T47D (cell line): ENCODE measurements around the gene TMEM266.

ENCODE experiments used
- DNase-seq, 2 experiments: peaks; one replicate each; pipeline versions ENCODE4 v3.0.0 to v3.0.0-alpha.2; 2011 to 2012; ENCODE audit warnings: low read depth in 1 of 2, low spot score in 1 of 2
- JUND ChIP-seq: IDR thresholded peaks from 2 replicates; pipeline ENCODE4 v1.6.1; 2012; ENCODE audit warnings: low read depth
- in situ Hi-C: cut with HindIII; loops from 2 replicates; pipeline ENCODE4 v1.10.0; 2016; ENCODE audit warnings: low sequenced_read_pairs, low pct_unique_long_range_greater_than_20kb

The TMEM266 gene

DNA sequence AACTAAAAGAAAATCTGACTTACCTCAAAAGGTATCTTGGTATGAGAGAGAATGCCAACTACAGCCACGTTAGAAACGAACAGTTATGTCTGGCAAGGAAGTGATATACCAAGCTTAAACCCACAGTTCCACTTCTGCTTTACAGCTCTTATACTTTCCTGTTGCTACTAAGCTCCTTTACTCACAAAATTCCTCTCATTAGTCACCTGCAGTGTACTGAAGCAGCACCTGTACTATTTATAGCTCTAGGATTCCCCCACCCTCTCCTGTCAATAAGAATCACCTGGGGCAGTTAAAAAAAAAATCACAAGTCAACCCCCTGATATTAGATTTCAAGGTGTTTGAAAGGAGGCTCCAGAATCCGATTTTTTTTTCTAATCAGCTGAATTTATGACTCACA, 2.9 kb upstream of the TMEM266 start:
- in situ Hi-C loops = no loop called here
- TF ChIP-seq JUND = no peak
- DNase-seq = no peak

- in situ Hi-C loops = no loop called here
- DNase-seq = peak in 1 of 2 experiments; percentile 43
- no peak for TF ChIP-seq JUND
Observed at GRCh38 chr15:76057332-76058000, 2.3 kb upstream of the TMEM266 start.

DNA sequence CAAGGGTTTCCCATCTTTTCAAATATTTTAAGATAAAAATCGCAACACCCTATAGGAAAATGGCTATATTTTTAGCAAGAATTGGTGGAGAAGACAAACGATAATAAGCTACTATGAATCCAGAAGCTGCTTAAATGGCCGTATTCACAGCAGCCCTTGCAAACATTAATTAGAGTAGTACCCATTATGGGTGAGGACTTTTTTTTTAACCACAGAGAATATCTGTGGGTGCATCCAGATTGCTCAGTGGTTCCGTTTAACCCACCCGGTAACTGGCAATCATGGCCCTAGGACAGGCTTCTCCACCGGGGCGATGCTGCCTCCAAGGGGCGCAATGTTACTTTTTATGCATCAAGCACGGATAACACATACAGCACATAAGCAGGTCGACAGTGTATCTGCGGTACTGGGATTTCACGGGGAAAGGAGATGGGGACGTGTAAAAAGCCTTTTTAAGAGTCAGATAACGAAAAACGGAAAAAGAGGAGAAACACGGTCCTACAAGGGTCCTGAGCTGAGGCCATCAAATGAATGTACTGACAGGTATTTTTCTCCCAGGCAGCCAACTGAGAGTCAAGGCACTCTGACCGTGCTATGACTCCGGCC, 968 bp upstream of the TMEM266 start:
- in situ Hi-C loops = no loop called here

GRCh38 chr15:76060118-76060989, 569 bp downstream of the TMEM266 start:
- TF ChIP-seq JUND = no peak
- DNase-seq = no peak
- in situ Hi-C loops = no loop called here

More for the DNA sequence above, 968 bp upstream of the TMEM266 start:
- TF ChIP-seq JUND = no peak
- DNase-seq = peak in 1 of 2 experiments; percentile 37

DNA sequence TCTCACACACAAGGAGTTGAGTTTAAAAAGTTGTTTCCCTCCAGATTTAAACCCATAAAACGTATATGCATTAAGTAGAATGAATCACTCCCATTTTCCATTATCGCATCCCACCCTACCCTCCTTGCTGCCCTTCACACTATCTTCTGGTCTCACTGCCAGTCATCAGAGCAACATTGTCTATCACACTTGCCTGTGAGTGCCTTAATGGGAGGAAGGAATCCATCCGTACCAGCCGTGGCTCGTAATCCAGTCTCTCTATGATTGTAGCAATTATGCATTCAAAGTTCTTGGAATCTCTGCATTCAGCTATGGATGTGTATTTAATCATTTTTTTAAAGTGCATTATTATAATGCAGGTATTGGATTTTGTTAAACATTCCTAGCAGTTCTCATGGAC, 1.9 kb downstream of the TMEM266 start:
- DNase-seq = no peak
- TF ChIP-seq JUND = no peak
- in situ Hi-C loops = no loop called here

DNA sequence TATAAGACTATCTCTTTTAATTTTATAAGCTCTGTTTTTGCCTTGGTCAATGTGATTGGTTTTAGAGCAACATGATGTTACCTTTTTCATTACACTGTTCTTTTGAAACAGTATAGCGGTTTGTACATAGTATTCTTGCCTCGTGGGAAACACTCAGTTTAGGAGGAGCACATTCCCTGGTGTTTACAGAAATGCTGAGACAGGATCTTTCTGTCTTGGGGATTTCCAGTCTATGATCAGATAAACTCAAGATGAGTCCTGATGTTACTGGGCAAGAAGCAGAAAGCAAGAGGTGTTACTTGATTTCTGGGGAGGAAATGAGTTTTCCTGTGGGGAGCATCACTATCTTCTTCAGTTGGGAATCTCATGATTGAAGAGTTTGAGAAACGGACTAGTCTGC, 2.5 kb downstream of the TMEM266 start:
- no peak for DNase-seq
- no peak for TF ChIP-seq JUND
- in situ Hi-C loops = no loop called here

DNA sequence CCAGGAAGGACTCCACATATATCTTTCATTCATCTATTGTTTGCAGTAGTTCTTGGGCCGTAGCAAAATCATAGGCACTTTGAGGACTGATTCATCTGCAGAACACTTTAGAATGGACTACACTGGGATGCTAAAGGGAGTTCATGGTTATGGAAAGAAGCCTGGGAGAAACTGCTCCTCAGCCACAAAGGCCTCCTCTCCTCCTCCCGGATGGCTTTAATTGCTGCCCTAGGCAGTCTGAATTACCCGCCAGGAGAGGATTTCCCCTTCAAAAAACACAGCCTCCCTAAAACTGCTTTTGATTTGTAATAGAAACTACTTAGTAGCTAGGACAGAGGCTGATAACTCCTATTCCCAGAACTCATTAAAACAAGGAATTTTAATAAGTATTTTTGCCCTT, 4.6 kb downstream of the TMEM266 start:
- DNase-seq = no peak
- no peak for TF ChIP-seq JUND
- in situ Hi-C loops = no loop called here

GRCh38 chr15:76065245-76065644, 5.5 kb downstream of the TMEM266 start:
- no peak for DNase-seq
- in situ Hi-C loops = no loop called here
- TF ChIP-seq JUND = no peak

DNA sequence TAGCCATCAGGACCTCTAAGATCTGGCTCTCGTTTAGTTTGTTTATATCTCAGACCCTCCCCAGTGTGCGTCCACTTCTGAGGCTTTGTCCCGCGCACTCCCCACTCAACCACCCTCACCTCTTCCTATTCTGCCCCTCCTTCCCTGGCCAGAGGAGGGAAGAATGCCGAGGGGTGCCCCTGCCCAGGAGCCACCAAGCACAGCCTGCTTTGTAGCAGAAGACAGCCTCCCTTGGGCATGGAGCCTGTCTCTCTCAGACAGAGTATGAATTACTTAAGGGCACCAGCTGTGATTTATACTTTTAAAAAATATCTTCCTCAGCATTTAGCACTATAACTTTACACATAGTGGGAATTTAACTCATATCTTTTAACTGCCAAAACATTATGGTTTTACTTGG, 6.0 kb downstream of the TMEM266 start:
- DNase-seq = no peak
- in situ Hi-C loops = no loop called here
- TF ChIP-seq JUND = no peak

DNA sequence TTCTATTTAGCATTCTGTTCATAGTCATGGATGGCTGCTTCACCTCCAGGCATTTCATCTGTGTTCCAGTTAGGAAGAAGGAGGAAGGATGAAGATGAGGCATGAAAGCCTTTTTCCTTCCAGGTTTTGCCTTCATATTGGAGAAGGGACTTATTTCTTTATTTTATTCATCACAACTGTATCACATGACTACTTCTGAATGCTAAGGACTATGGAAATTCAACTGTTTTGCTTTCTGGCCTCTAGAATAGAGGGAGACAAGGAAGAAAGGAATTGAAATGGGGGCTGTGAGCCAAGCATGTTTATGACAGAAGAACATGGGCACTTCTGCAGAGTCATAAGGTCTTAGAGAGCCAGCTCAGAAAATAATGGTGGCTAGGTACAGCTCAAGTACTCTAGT, 10.4 kb downstream of the TMEM266 start:
- DNase-seq = no peak
- in situ Hi-C loops = no loop called here
- no peak for TF ChIP-seq JUND

- in situ Hi-C loops = no loop called here
- DNase-seq = no peak
- no peak for TF ChIP-seq JUND
Observed at GRCh38 chr15:76070921-76071635, 11.3 kb downstream of the TMEM266 start.

- in situ Hi-C loops = no loop called here
- no peak for TF ChIP-seq JUND
- no peak for DNase-seq
Observed at GRCh38 chr15:76071806-76072205, 12.0 kb downstream of the TMEM266 start.
